NB4 (cell line): Measurements from ENCODE around the gene EPS8L1.

Source experiments
- POLR2A ChIP-seq: IDR thresholded peaks from 2 replicates; pipeline ENCODE4 v1.6.1; 2011; ENCODE audit warnings: mild to moderate bottlenecking; ENCODE audit not compliant: insufficient read length; ENCODE audit errors: extremely low read depth
- TF ChIP-seq, protein P1 (sequence below): IDR thresholded peaks from one replicate; pipeline ENCODE4 v1.5.1; 2012; ENCODE audit warnings: low read depth, low read length

DNA sequence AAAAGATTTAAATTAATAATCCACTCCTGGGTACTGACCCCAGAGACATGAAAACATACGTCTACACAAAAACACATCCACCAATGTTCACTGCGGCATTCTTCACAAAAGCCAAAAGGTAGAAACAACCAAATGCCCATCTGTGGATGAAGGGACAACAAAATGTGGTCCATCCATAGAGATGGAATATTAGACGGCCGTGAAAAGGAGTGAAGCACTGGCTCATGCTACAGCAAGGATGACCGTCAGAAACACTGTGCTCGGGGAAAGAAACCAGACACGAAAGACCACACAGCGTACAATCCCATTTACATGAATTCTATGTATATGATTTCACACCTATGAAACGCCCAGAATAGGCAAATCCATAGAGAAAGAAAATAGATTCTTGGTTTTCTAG is 18.8 kb upstream of the EPS8L1 start:
- TF ChIP-seq, protein P1, sequence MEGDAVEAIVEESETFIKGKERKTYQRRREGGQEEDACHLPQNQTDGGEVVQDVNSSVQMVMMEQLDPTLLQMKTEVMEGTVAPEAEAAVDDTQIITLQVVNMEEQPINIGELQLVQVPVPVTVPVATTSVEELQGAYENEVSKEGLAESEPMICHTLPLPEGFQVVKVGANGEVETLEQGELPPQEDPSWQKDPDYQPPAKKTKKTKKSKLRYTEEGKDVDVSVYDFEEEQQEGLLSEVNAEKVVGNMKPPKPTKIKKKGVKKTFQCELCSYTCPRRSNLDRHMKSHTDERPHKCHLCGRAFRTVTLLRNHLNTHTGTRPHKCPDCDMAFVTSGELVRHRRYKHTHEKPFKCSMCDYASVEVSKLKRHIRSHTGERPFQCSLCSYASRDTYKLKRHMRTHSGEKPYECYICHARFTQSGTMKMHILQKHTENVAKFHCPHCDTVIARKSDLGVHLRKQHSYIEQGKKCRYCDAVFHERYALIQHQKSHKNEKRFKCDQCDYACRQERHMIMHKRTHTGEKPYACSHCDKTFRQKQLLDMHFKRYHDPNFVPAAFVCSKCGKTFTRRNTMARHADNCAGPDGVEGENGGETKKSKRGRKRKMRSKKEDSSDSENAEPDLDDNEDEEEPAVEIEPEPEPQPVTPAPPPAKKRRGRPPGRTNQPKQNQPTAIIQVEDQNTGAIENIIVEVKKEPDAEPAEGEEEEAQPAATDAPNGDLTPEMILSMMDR = no peak
- no peak for TF ChIP-seq POLR2A
